Cerebellar cortex (tissue), 1 donor: ENCODE results near the gene CDC20.

Experiments used
- DNase-seq: peaks from one replicate; pipeline ENCODE4 v3.0.0-alpha.2; 2015; ENCODE audit warnings: low spot score

The CDC20 gene

GRCh38 chr1:43329995-43330751 lies 28.6 kb upstream of the CDC20 start:
- no peak for DNase-seq

- no peak for DNase-seq
Measured at GRCh38 chr1:43331688-43332087, 27.1 kb upstream of the CDC20 start.

- no peak for DNase-seq
Measured at GRCh38 chr1:43334453-43335205, 24.2 kb upstream of the CDC20 start.

DNA sequence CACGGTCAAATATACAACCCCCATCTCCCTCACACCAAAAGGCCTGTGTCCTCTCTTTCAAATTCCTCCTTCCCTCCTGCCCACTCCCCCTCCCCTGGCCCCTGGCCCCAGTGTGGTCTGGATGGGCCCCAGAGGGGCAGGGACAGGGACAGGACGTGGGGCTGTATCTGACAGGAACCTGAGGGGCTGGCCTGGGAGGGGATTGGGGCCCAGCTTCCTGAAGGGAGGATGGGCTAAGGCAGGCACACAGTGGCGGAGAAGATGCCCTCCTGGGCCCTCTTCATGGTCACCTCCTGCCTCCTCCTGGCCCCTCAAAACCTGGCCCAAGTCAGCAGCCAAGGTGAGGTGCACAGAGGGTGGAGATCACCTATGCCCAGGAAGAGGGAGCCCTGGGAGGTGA lies 21.2 kb upstream of the CDC20 start, which contains the start of gene MPL:
Gene MPL, plus strand, starts transcription at position 231 of the 400 bp plus-strand sequence. Its CDS starts 31 bp downstream, at position 262.
- no peak for DNase-seq

GRCh38 chr1:43338001-43338400 lies 20.8 kb upstream of the CDC20 start:
- no peak for DNase-seq

- DNase-seq = no peak
Measured at GRCh38 chr1:43339584-43340232, 19.1 kb upstream of the CDC20 start.

DNA sequence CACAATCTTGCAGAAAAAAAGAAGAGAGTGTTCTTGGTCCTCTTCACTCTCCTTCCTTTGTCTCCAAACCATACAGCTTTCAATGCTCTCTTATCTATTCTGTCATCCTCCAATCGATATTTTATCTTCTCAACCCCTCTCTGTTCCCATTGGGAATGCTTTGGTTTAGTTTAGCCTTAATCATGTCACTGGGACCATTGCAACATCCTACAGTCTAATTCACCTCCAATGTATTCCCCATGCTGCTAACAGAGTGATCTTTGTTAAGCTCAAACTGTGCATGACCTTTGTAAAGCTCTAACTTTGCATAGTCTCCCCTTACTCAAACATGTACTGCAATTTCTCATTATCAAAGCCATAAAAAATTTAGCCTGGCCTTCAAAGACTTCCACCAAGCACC lies 18.2 kb upstream of the CDC20 start:
- no peak for DNase-seq

GRCh38 chr1:43344267-43344850 lies 14.4 kb upstream of the CDC20 start:
- no peak for DNase-seq

DNA sequence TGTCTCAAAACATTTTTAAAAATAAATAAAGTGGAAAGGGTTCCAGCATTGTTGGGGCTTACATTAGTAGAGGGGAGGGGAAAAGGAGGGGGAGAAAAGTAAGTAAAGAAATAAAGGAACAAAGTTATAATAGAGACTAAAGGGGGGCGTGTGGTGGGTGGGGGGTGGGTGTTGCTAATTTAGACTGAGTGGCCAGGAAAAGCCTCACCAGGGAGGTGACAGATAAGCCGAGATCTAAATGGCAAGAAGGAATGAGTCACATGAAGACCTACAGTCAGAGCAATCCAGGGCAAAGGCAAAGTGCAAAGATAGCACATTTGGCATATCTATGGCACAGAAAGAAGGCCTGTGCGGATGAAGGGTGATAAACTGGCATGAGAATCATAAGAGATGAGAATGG lies 13.7 kb upstream of the CDC20 start:
- DNase-seq = no peak

DNA sequence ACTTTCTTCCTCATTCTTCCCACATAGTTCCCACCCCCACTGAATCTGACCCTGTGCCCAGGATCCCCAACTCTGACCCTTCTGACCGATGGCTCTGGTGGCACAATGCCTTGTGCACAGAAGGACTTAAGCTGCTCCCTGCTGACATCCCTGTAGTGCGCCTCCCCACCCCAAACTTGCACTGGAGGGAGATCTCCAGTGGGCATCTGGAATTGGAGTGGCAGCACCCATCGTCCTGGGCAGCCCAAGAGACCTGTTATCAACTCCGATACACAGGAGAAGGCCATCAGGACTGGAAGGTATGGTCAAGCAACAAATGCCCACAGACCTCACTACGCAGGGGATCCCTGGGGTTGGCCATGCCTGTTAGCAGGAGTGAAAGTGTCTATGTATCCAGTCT lies 12.1 kb upstream of the CDC20 start:
- no peak for DNase-seq

DNA sequence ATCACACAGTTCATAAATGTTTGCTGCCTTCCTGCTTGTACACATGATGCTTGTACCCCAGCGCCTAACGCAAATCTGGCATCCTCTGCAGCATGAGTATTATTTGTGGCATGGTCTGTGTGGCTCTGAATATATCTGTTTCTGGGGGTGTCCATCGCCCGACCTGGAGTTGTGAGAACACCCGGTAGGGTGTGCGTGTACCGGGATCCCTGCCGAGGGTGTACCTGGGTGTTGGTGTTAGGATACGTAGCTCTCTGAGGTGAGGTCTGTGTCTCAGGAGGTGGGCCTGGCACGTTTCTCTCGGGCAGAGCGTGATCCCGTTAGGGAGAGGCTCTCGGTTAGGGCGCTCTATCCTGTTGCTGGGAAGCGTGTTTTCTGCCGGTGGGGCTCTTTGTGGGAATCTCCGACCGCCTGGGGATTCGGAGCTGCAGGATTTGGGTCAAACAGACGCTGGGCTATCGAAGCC lies 10.4 kb upstream of the CDC20 start:
- DNase-seq = peak; percentile 44

- DNase-seq = peak; percentile 77
Measured at GRCh38 chr1:43348809-43349593, 9.8 kb upstream of the CDC20 start.

DNA sequence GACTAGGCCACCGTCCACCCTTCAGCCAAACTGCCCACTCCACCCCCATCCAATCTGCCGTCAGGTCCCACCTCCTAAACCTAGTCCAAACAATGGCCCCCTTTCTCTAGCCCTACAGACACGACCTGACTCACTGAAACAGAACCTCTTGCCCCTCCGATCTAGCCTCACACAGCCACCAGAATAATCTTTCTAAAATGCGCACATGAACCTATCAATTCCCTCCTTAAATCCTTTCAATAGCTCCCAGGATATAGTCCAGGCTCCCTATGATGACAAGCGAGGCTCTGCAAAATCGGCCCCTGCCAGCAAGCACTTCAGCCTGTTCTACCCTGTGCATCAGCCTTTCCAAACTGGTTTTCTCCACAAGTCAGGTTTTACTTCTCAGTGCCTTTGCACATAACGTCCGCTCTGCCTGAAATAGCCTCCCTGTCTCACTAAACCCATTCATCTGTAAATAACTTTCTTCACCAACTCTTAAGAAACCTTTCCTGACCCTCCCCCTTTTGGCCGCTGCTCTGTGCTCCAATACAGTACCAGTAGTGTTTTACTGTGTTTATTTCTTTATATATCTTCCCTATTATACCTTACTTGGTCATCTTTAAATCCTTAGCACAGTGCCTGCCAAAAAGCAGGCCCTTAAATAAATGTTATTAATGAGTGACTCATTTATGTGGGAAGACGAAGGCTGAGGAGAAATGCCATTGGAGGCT lies 9.0 kb upstream of the CDC20 start:
- peak; percentile 40 for DNase-seq

- DNase-seq = no peak
Measured at GRCh38 chr1:43350976-43351375, 7.8 kb upstream of the CDC20 start.

- no peak for DNase-seq
Measured at GRCh38 chr1:43351421-43352350, 7.1 kb upstream of the CDC20 start.

- no peak for DNase-seq
Measured at GRCh38 chr1:43352351-43352705, 6.5 kb upstream of the CDC20 start.

DNA sequence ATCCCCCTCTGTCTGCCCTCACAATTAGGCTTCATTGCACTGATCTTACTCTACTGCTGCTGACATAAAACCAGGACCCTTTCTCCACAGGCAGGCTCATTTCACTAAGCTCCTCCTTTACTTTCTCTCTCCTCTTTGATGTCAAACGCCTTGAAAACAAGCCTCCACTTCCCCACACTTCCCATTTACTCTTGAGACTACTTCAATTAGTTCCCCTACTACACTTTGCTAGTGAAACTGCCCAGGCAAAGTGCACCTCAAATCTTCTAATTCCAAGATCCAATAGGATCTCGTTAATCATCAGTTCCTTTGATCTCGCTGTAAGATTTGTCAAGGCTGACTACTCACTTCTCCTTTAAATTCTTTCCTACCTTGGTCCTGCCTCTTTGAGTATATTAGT lies 5.9 kb upstream of the CDC20 start:
- no peak for DNase-seq

- no peak for DNase-seq
Measured at GRCh38 chr1:43354471-43354870, 4.3 kb upstream of the CDC20 start.

GRCh38 chr1:43354936-43355335 lies 3.8 kb upstream of the CDC20 start:
- DNase-seq = no peak

GRCh38 chr1:43357251-43357650 lies 1.5 kb upstream of the CDC20 start:
- DNase-seq = no peak
